ENCODE results near the gene NTM. TPM values are rescaled to one million over a fixed set of nuclear protein-coding genes. Genes with fewer than 3 reads are reported as not detected.

NTM gene
- polyA plus RNA-seq, 1 experiment, result 33.6 TPM

DNA sequence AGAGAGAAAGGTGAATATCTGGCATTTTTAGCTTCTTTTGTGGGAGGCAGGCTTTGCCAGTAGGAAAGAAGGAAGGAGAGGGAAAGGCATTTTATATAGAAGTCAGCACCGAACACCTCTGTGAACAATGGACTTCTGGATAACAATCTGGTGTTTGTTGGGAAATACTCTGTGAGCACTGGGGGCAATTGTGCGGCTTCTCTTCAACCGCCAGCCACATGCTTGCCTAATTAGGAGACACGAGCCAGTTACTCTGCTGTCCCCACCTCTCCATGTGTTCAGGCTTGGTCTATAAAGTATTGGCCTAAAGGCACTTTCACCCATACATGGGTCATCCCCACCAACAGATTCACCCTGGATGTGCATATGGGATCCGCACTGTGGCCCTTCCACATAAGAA lies 523.6 kb downstream of the NTM start:
- no peak for DNase-seq (ENCODE audit: low read depth)
- Histone ChIP-seq H3K36me3 (ENCODE audit: control insufficient read depth, insufficient read depth, low read length) (no peaks in the 10 kb centered on the region), H3K4me3 (ENCODE audit: low read depth, low read length) (no peak overlapping the region), H3K27me3 (ENCODE audit: control insufficient read depth, insufficient read depth, low read length) (no peaks in the 10 kb centered on the region)
- ChIA-PET POLR2A (no interaction called here), CTCF (interaction anchor here (0.6 to 3.0 kb wide), 6 partner anchors 14 to 233 kb away, joined by 3 to 13 read pairs (median 4); no protein-coding TSS in a partner anchor)
- TF ChIP-seq, protein P1, sequence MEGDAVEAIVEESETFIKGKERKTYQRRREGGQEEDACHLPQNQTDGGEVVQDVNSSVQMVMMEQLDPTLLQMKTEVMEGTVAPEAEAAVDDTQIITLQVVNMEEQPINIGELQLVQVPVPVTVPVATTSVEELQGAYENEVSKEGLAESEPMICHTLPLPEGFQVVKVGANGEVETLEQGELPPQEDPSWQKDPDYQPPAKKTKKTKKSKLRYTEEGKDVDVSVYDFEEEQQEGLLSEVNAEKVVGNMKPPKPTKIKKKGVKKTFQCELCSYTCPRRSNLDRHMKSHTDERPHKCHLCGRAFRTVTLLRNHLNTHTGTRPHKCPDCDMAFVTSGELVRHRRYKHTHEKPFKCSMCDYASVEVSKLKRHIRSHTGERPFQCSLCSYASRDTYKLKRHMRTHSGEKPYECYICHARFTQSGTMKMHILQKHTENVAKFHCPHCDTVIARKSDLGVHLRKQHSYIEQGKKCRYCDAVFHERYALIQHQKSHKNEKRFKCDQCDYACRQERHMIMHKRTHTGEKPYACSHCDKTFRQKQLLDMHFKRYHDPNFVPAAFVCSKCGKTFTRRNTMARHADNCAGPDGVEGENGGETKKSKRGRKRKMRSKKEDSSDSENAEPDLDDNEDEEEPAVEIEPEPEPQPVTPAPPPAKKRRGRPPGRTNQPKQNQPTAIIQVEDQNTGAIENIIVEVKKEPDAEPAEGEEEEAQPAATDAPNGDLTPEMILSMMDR (IDR thresholded peaks at IDR 0.05; ENCODE audit: insufficient read depth, low read depth, low read length), result no peak

- no peaks in the 10 kb centered on the region for H3K27me3 ChIP-seq (ENCODE audit: control insufficient read depth, insufficient read depth, low read length)
- DNase-seq (ENCODE audit: low read depth), result no peak
- POLR2A ChIA-PET, result no interaction called here
- no peak overlapping the region for H3K4me3 ChIP-seq (ENCODE audit: low read depth, low read length)
- TF ChIP-seq, protein P1 (IDR thresholded peaks at IDR 0.05; ENCODE audit: insufficient read depth, low read depth, low read length), result no peak
- CTCF ChIA-PET, result interaction anchor here (1.6 to 3.0 kb wide), 2 partner anchors 13 to 27 kb away, joined by 3 to 13 read pairs; no protein-coding TSS in a partner anchor
- no peaks in the 10 kb centered on the region for H3K36me3 ChIP-seq (ENCODE audit: control insufficient read depth, insufficient read depth, low read length)
Observed at GRCh38 chr11:131894615-131895544, 524.5 kb downstream of the NTM start.

DNA sequence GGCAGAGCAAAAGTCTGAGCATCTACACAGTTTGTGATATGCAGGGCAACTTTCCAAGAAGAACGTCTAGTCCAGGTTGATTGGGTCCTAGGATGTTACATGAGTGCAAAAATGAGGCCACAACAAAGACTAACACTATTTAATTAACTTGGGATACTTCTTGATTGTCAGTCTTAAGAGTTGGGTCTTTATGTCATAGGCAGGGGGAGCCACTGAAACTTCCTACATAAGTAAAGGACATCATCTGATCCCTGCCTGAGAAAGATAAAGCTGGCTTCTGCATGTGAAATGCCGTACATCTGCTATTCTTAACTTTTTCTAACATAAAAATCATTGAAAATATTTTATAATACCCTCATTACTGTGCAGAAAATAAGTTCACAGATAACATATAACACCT lies 525.5 kb downstream of the NTM start:
- no peak for DNase-seq (ENCODE audit: low read depth)
- TF ChIP-seq, protein P1 (IDR thresholded peaks at IDR 0.05; ENCODE audit: insufficient read depth, low read depth, low read length), result no peak
- no peaks in the 10 kb centered on the region for H3K27me3 ChIP-seq (ENCODE audit: control insufficient read depth, insufficient read depth, low read length)
- ChIA-PET CTCF (interaction anchor here (0.7 to 3.0 kb wide), 2 partner anchors 28 to 230 kb away, joined by 3 to 13 read pairs; no protein-coding TSS in a partner anchor), POLR2A (interaction anchor here (1.0 kb wide), 1 partner anchor 231 kb away, joined by 4 read pairs; no protein-coding TSS in a partner anchor)
- H3K4me3 ChIP-seq (ENCODE audit: low read depth, low read length), result no peak overlapping the region
- no peaks in the 10 kb centered on the region for H3K36me3 ChIP-seq (ENCODE audit: control insufficient read depth, insufficient read depth, low read length)

- CTCF ChIA-PET, result no interaction called here
Observed at GRCh38 chr11:131896978-131897615, 526.7 kb downstream of the NTM start.

More at GRCh38 chr11:131896978-131897615, 526.7 kb downstream of the NTM start:
- TF ChIP-seq, protein P1 (IDR thresholded peaks at IDR 0.05; ENCODE audit: insufficient read depth, low read depth, low read length), result no peak
- POLR2A ChIA-PET, result no interaction called here
- no peak for DNase-seq (ENCODE audit: low read depth)
- Histone ChIP-seq H3K36me3 (ENCODE audit: control insufficient read depth, insufficient read depth, low read length) (no peaks in the 10 kb centered on the region), H3K4me3 (ENCODE audit: low read depth, low read length) (no peak overlapping the region), H3K27me3 (ENCODE audit: control insufficient read depth, insufficient read depth, low read length) (no peaks in the 10 kb centered on the region)

Data from BJ (cell line).